ENCODE data around the gene FOSL1. TPM values are rescaled to one million over a fixed set of nuclear protein-coding genes. Genes with fewer than 3 reads are reported as not detected.
"Not testable (repeated sequence)": the region's sequence is repeated elsewhere in the genome, so short reads cannot be mapped to it uniquely, and the experiment has no call there.

The FOSL1 gene
- total and polyA plus RNA-seq, 4 experiments from 2014 or later: 0.39 to 0.81 (median 0.79) TPM; not detected in 1

DNA sequence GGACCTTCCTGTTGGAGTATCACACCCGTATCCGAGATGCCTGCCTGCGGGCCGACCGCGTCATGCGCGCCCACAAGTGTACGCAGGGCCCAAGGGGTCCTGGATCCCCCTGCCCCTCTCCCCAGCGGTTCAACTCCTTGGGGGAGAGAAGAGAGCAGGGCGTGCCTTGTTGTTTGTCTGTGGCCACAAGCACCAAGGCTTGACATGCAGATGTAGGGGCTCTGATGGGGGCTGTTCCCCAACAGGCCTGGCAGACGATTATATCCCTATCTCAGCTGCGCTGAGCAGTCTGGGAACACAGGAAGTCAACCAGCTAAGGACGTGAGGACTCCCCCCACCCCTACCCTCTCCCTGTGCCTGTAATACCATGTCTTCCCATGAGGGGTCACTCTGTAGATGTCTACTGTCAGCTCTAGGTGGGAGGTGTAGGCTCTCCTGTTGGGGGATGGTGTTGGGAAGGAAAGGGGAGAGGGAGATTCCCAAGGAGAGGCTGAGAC lies 49.1 kb downstream of the FOSL1 start:
- no peak overlapping the region for H3K4me3 Mint-ChIP-seq
- Histone ChIP-seq H3K27ac (ENCODE audit: low read depth, low read length) (no peak overlapping the region), H3K4me1 (ENCODE audit: insufficient read depth, low read length) (peaks cover 24% of the 10 kb centered on the region), H3K27me3 (ENCODE audit: insufficient read depth, low read length) (no peaks in the 10 kb centered on the region), H3K36me3 (ENCODE audit: insufficient read depth, low read length) (peaks cover 48% of the 10 kb centered on the region), H3K4me3 (ENCODE audit: low read length in 2 of 2) (no peak overlapping the region), H3K9me3 (ENCODE audit: control insufficient read depth in 1 of 2, low read length in 2 of 2) (peaks cover 0 to 5% of the 10 kb centered on the region in 2 donors)
- no peak overlapping the region for H3K27ac Mint-ChIP-seq
- peaks cover 0 to 5% (median 0%) of the 10 kb centered on the region in 8 donors for H3K9me3 Mint-ChIP-seq
- POLR2A ChIA-PET (ENCODE audit: partially characterized antibody): interaction anchor here (0.7 to 6.4 kb wide), 10 partner anchors 10 to 198 kb away, joined by 3 to 32 read pairs (median 5); partner anchors contain the start of genes CCDC85B, FIBP, MUS81 and RNASEH2C
- intact Hi-C loops (cut with micrococcal nuclease): loop anchor here (10.0 kb wide), 1 partner anchor 716 kb away; the partner anchor contains the start of gene SYVN1
- CTCF ChIA-PET (ENCODE audit: partially characterized antibody): interaction anchor here (0.9 to 2.1 kb wide), 5 partner anchors 9 to 140 kb away, joined by 3 to 6 read pairs (median 5); partner anchors contain the start of genes FIBP, KAT5 and MUS81
- no peak for DNase-seq
- no peaks in the 10 kb centered on the region for H3K27me3 Mint-ChIP-seq
- peaks cover 15 to 37% (median 26%) of the 10 kb centered on the region in 4 donors for H3K4me1 Mint-ChIP-seq
- peaks cover 43% of the 10 kb centered on the region in 2 donors for H3K36me3 Mint-ChIP-seq

DNA sequence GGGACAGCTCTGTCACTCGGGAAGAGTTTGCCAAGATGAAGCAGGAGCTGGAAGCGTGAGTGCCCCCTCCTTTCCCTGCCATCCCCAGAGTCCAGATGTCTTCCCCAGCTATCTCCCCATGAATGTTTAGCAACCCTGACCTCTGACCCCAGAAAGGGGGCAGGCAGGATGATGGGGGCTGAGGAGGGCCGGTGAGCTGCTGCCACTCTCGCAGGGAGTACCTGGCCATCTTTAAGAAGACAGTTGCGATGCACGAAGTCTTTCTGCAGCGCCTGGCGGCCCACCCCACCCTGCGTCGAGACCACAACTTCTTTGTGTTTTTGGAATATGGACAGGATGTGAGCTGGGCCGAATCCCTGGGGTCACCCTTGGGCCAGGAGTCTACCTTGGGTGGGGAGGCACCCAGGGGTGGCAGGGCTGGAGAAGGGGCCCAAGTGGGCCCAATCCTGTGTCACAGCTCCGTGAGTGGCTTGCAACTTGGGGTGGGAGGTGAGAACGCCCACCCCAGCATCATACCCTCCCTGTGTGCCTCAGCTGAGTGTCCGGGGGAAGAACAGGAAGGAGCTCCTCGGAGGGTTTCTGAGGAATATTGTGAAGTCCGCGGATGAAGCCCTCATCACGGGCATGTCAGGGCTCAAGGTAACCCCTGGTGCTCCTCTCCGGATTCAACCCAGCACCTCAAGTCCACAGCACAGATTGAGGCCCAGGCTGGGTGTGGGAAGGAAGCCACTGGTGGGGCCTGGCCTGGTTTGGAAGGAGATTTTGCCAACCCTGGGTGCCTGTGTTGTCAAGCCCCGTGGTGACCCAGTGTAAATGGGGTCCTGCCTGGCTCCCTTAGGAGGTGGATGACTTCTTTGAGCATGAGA lies 49.7 kb downstream of the FOSL1 start:
- Histone ChIP-seq H3K4me1 (ENCODE audit: insufficient read depth, low read length) (peaks cover 17% of the 10 kb centered on the region), H3K27ac (ENCODE audit: low read depth, low read length) (no peak overlapping the region), H3K4me3 (ENCODE audit: low read length in 2 of 2) (no peak overlapping the region), H3K27me3 (ENCODE audit: insufficient read depth, low read length) (no peaks in the 10 kb centered on the region), H3K36me3 (ENCODE audit: insufficient read depth, low read length) (peaks cover 41% of the 10 kb centered on the region), H3K9me3 (ENCODE audit: control insufficient read depth in 1 of 2, low read length in 2 of 2) (peaks cover 0 to 5% of the 10 kb centered on the region in 2 donors)
- Mint-ChIP-seq H3K9me3 (peaks cover 0 to 5% (median 0%) of the 10 kb centered on the region in 8 donors), H3K27ac (peak overlapping the region in 2 of 7 donors; percentile 47 to 60), H3K4me1 (peaks cover 10 to 30% (median 21%) of the 10 kb centered on the region in 4 donors), H3K27me3 (no peaks in the 10 kb centered on the region), H3K36me3 (peaks cover 36% of the 10 kb centered on the region in 2 donors), H3K4me3 (no peak overlapping the region)
- ChIA-PET POLR2A (ENCODE audit: partially characterized antibody) (interaction anchor here (1.1 to 6.4 kb wide), 7 partner anchors 8 to 197 kb away, joined by 3 to 32 read pairs (median 4); partner anchors contain the start of genes CFL1, MUS81 and SNX32), CTCF (ENCODE audit: partially characterized antibody) (interaction anchor here (0.9 to 2.1 kb wide), 6 partner anchors 12 to 139 kb away, joined by 3 to 6 read pairs (median 3); partner anchors contain the start of gene KAT5)
- intact Hi-C loops (cut with micrococcal nuclease): loop anchor here (10.0 kb wide), 1 partner anchor 716 kb away; the partner anchor contains the start of gene SYVN1
- no peak for DNase-seq

- no peak overlapping the region for H3K4me3 ChIP-seq (ENCODE audit: low read length in 2 of 2)
- Mint-ChIP-seq H3K36me3 (peaks cover 30 to 32% of the 10 kb centered on the region in 2 donors), H3K4me3 (no peak overlapping the region), H3K27ac (peak overlapping the region in 3 of 7 donors; percentile 27 to 60 (median 53)), H3K9me3 (peaks cover 0 to 5% (median 0%) of the 10 kb centered on the region in 8 donors), H3K4me1 (peaks cover 9 to 24% (median 16%) of the 10 kb centered on the region in 4 donors), H3K27me3 (no peaks in the 10 kb centered on the region)
- DNase-seq: no peak
- POLR2A ChIA-PET (ENCODE audit: partially characterized antibody): interaction anchor here (1.1 to 6.4 kb wide), 6 partner anchors 8 to 38 kb away, joined by 3 to 32 read pairs (median 4); partner anchors contain the start of genes CFL1, MUS81 and SNX32
- peaks cover 0 to 5% of the 10 kb centered on the region in 2 donors for H3K9me3 ChIP-seq (ENCODE audit: control insufficient read depth in 1 of 2, low read length in 2 of 2)
- CTCF ChIA-PET (ENCODE audit: partially characterized antibody): interaction anchor here (0.8 to 1.3 kb wide), 5 partner anchors 10 to 80 kb away, joined by 3 to 5 read pairs (median 3); partner anchors contain the start of gene MUS81
- peaks cover 35% of the 10 kb centered on the region for H3K36me3 ChIP-seq (ENCODE audit: insufficient read depth, low read length)
- H3K27me3 ChIP-seq (ENCODE audit: insufficient read depth, low read length): no peaks in the 10 kb centered on the region
- H3K27ac ChIP-seq (ENCODE audit: low read depth, low read length): no peak overlapping the region
- intact Hi-C loops (cut with micrococcal nuclease): loop anchor here (10.0 kb wide), 1 partner anchor 715 kb away; the partner anchor contains the start of gene SYVN1
- peaks cover 10% of the 10 kb centered on the region for H3K4me1 ChIP-seq (ENCODE audit: insufficient read depth, low read length)
Observed at GRCh38 chr11:65849771-65850216, 50.4 kb downstream of the FOSL1 start.

- no peak overlapping the region for H3K27ac ChIP-seq (ENCODE audit: low read depth, low read length)
- intact Hi-C loops (cut with micrococcal nuclease): no loop called here
- peaks cover 6% of the 10 kb centered on the region for H3K4me1 ChIP-seq (ENCODE audit: insufficient read depth, low read length)
- no peak for DNase-seq
- Mint-ChIP-seq H3K9me3 (peaks cover 0 to 5% (median 0%) of the 10 kb centered on the region in 8 donors), H3K27me3 (no peaks in the 10 kb centered on the region), H3K4me3 (no peak overlapping the region), H3K4me1 (peaks cover 6 to 19% (median 13%) of the 10 kb centered on the region in 4 donors), H3K27ac (peak overlapping the region in 1 of 7 donors; percentile 60), H3K36me3 (peaks cover 26 to 28% of the 10 kb centered on the region in 2 donors)
- H3K9me3 ChIP-seq (ENCODE audit: control insufficient read depth in 1 of 2, low read length in 2 of 2): peaks cover 0 to 5% of the 10 kb centered on the region in 2 donors
- ChIA-PET POLR2A (ENCODE audit: partially characterized antibody) (interaction anchor here (1.1 to 6.4 kb wide), 5 partner anchors 9 to 25 kb away, joined by 3 to 30 read pairs (median 4); partner anchors contain the start of genes CFL1 and SNX32), CTCF (ENCODE audit: partially characterized antibody) (interaction anchor here (0.8 to 1.3 kb wide), 6 partner anchors 11 to 80 kb away, joined by 3 to 5 read pairs (median 3); partner anchors contain the start of genes MUS81 and SNX32)
- no peaks in the 10 kb centered on the region for H3K27me3 ChIP-seq (ENCODE audit: insufficient read depth, low read length)
- H3K36me3 ChIP-seq (ENCODE audit: insufficient read depth, low read length): peaks cover 31% of the 10 kb centered on the region
- no peak overlapping the region for H3K4me3 ChIP-seq (ENCODE audit: low read length in 2 of 2)
Observed at GRCh38 chr11:65849366-65849765, 50.8 kb downstream of the FOSL1 start.

GRCh38 chr11:65848693-65849092 lies 51.5 kb downstream of the FOSL1 start:
- H3K27me3 Mint-ChIP-seq; intact Hi-C loops (cut with micrococcal nuclease); H3K27me3 ChIP-seq (ENCODE audit: insufficient read depth, low read length); H3K9me3 ChIP-seq (ENCODE audit: control insufficient read depth in 1 of 2, low read length in 2 of 2); H3K4me1 ChIP-seq (ENCODE audit: insufficient read depth, low read length); DNase-seq; H3K9me3 Mint-ChIP-seq; H3K27ac ChIP-seq (ENCODE audit: low read depth, low read length); H3K4me3 Mint-ChIP-seq; H3K4me3 ChIP-seq (ENCODE audit: low read length in 2 of 2): not testable (repeated sequence)
- H3K36me3 ChIP-seq (ENCODE audit: insufficient read depth, low read length): peaks cover 24% of the 10 kb centered on the region
- Mint-ChIP-seq H3K4me1 (peaks cover 4 to 13% (median 8%) of the 10 kb centered on the region in 4 donors), H3K27ac (peak overlapping the region in 3 of 7 donors; percentile 12 to 60 (median 15)), H3K36me3 (peaks cover 19 to 21% of the 10 kb centered on the region in 2 donors)
- POLR2A ChIA-PET (ENCODE audit: partially characterized antibody): interaction anchor here (1.1 to 2.9 kb wide), 4 partner anchors 8 to 23 kb away, joined by 3 to 10 read pairs (median 4); partner anchors contain the start of genes CFL1 and SNX32
- CTCF ChIA-PET (ENCODE audit: partially characterized antibody): interaction anchor here (0.7 to 1.5 kb wide), 4 partner anchors 11 to 164 kb away, joined by 3 to 4 read pairs (median 3); partner anchors contain the start of genes MUS81 and SNX32

DNA sequence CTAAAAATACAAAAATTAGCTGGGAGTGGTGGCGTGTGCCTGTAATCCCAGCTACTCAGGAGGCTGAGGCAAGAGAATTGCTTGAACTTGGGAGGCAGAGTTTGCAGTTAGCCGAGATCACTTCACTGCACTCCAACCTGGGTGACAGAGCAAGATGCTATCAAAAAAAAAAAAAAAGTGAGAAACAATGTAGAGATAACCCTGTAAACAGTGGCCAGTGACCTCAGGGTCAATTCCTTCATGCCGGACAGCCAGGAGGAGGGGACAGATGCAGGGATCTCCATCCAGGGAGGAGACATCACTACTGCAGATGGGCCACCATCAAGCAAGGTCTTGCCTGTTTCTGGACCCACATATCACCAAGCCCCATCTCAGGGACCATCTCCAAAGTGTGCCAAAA lies 52.4 kb downstream of the FOSL1 start:
- H3K36me3 Mint-ChIP-seq: peaks cover 13 to 14% of the 10 kb centered on the region in 2 donors
- no peak for DNase-seq
- ChIA-PET CTCF (ENCODE audit: partially characterized antibody) (interaction anchor here (0.6 to 2.7 kb wide), 5 partner anchors 12 to 142 kb away, joined by 3 to 16 read pairs (median 4); partner anchors contain the start of gene MUS81), POLR2A (ENCODE audit: partially characterized antibody) (interaction anchor here (1.1 to 2.9 kb wide), 4 partner anchors 8 to 15 kb away, joined by 4 to 10 read pairs (median 4); partner anchors contain the start of genes CFL1 and SNX32)
- H3K4me3 ChIP-seq (ENCODE audit: low read length in 2 of 2): no peak overlapping the region
- H3K36me3 ChIP-seq (ENCODE audit: insufficient read depth, low read length): peaks cover 15% of the 10 kb centered on the region
- intact Hi-C loops (cut with micrococcal nuclease): no loop called here
- no peaks in the 10 kb centered on the region for H3K27me3 Mint-ChIP-seq
- H3K27ac ChIP-seq (ENCODE audit: low read depth, low read length): no peak overlapping the region
- H3K9me3 Mint-ChIP-seq: peaks cover 0 to 5% (median 0%) of the 10 kb centered on the region in 8 donors
- H3K27ac Mint-ChIP-seq: peak overlapping the region in 3 of 7 donors; percentile 8 to 78 (median 61)
- H3K4me1 Mint-ChIP-seq: peaks cover 2 to 6% (median 4%) of the 10 kb centered on the region in 4 donors
- H3K9me3 ChIP-seq (ENCODE audit: control insufficient read depth in 1 of 2, low read length in 2 of 2): peaks cover 0 to 5% of the 10 kb centered on the region in 2 donors
- H3K27me3 ChIP-seq (ENCODE audit: insufficient read depth, low read length): no peaks in the 10 kb centered on the region
- H3K4me3 Mint-ChIP-seq: no peak overlapping the region
- no peaks in the 10 kb centered on the region for H3K4me1 ChIP-seq (ENCODE audit: insufficient read depth, low read length)

Data from CD4-positive, alpha-beta memory T cell (primary cell).